Activated CD4-positive, alpha-beta T cell treated with anti-CD3 and anti-CD28 coated beads, Interleukin-2, amount 50 U/mL, for 16 hours (primary cell): ENCODE measurements around the gene ADRA2B.
"Not testable (repeated sequence)": the region's sequence is repeated elsewhere in the genome, so short reads cannot be mapped to it uniquely, and the experiment has no call there.

Experiments
- DNase-seq: peaks from one replicate; pipeline ENCODE4 v3.0.0-alpha.2; 2020

Gene ADRA2B

GRCh38 chr2:96065381-96065930 is 50.9 kb downstream of the ADRA2B start:
- no peak for DNase-seq

GRCh38 chr2:96064760-96065159 is 51.6 kb downstream of the ADRA2B start:
- not testable (repeated sequence) for DNase-seq

GRCh38 chr2:96064047-96064675 is 52.2 kb downstream of the ADRA2B start:
- DNase-seq, result not testable (repeated sequence)

- DNase-seq, result peak; percentile 68
Observed at GRCh38 chr2:96063116-96063899, 53.1 kb downstream of the ADRA2B start.
